IMR-90 (cell line): ENCODE results near the gene AKR1C2. TPM values are rescaled to one million over a fixed set of nuclear protein-coding genes. Genes with fewer than 3 reads are reported as not detected.
"Not testable (repeated sequence)": the region's sequence is repeated elsewhere in the genome, so short reads cannot be mapped to it uniquely, and the experiment has no call there.

Experiments
- ATAC-seq: fragments of 200-7000 bp; cut with Tn5 transposase; 2 replicates; pipeline ENCODE4 v1.9.1; 2020; ENCODE audit warnings: low read depth, mild to moderate bottlenecking, moderate library complexity
- BruUV-seq: library from RNA; stranded (reverse); fragments of 400-500 nt; replicated peaks from 2 replicates; lab custom pipeline; 2021; lab: Mats Ljungman, UMichigan
- CTCF ChIA-PET: fragments of 300-600 bp; formaldehyde crosslinking; extraction: SDS; loops from one replicate; lab custom pipeline; 2021; ENCODE audit warnings: antibody characterized with exemption; lab: Yijun Ruan, JAX
- POLR2A ChIA-PET: fragments of 300-600 bp; sonication (Branson Sonifier 250); formaldehyde crosslinking; loops from one replicate; lab custom pipeline; 2022; ENCODE audit warnings: antibody characterized with exemption; ENCODE audit not compliant: unreplicated experiment; lab: Charles Lee
- DNase-seq: peaks from one replicate; pipeline ENCODE4 v3.0.0; 2013
- H2AFZ ChIP-seq: replicated peaks from 2 replicates; pipeline ENCODE3; 2013; ENCODE audit warnings: low read length, mild to moderate bottlenecking; ENCODE audit not compliant: poor library complexity
- H2AK5ac ChIP-seq: 2 replicates; pipeline ENCODE4 v1.6.1; 2013; ENCODE audit warnings: low read depth, low read length, inconsistent platforms
- H2AK9ac ChIP-seq: replicated peaks from 2 replicates; pipeline ENCODE3; 2013; ENCODE audit warnings: mild to moderate bottlenecking, low read depth, low read length, moderate library complexity; ENCODE audit not compliant: poor library complexity
- H2BK120ac ChIP-seq: 2 replicates; pipeline ENCODE4 v1.6.1; 2013; ENCODE audit warnings: low read depth, low read length, inconsistent platforms
- H2BK15ac ChIP-seq: 3 replicates; pipeline ENCODE4 v1.6.1; 2013; ENCODE audit warnings: low read depth, low read length, inconsistent platforms
- H2BK20ac ChIP-seq: 2 replicates; pipeline ENCODE4 v1.6.1; 2013; ENCODE audit warnings: low read depth, mild to moderate bottlenecking, inconsistent platforms, low read length, moderate library complexity
- H2BK5ac ChIP-seq: 2 replicates; pipeline ENCODE4 v1.6.1; 2013; ENCODE audit warnings: mild to moderate bottlenecking, low read depth, low read length, inconsistent platforms; ENCODE audit not compliant: poor library complexity, severe bottlenecking
- H3K14ac ChIP-seq: replicated peaks from 2 replicates; pipeline ENCODE4 v1.6.1; 2013; ENCODE audit warnings: low read depth, low read length, inconsistent platforms
- H3K18ac ChIP-seq: 2 replicates; pipeline ENCODE4 v1.6.1; 2013; ENCODE audit warnings: low read depth, low read length, control low read depth
- H3K23ac ChIP-seq: 2 replicates; pipeline ENCODE4 v1.6.1; 2013; ENCODE audit warnings: low read depth, low read length, inconsistent platforms
- H3K27ac ChIP-seq: 2 replicates; pipeline ENCODE4 v1.5.1; 2013; ENCODE audit warnings: mild to moderate bottlenecking, control low read depth, low read length; ENCODE audit not compliant: insufficient read depth
- H3K27me3 ChIP-seq: 2 replicates; pipeline ENCODE4 v1.6.1; 2013; ENCODE audit warnings: low read length; ENCODE audit not compliant: control insufficient read depth, insufficient read depth
- H3K36me3 ChIP-seq: 2 replicates; pipeline ENCODE4 v1.6.1; 2013; ENCODE audit warnings: low read length, mixed read lengths; ENCODE audit not compliant: control insufficient read depth, insufficient read depth
- H3K4ac ChIP-seq: 2 replicates; pipeline ENCODE4 v1.6.1; 2013; ENCODE audit warnings: low read depth, low read length, inconsistent platforms
- H3K4me1 ChIP-seq: 2 replicates; pipeline ENCODE4 v1.6.1; 2013; ENCODE audit warnings: low read length, mixed read lengths; ENCODE audit not compliant: control insufficient read depth, insufficient read depth
- H3K4me2 ChIP-seq: 2 replicates; pipeline ENCODE4 v1.6.1; 2013; ENCODE audit warnings: low read depth, mild to moderate bottlenecking, control low read depth, low read length, moderate library complexity
- H3K4me3 ChIP-seq: 2 replicates; pipeline ENCODE4 v1.5.1; 2013; ENCODE audit warnings: low read depth, mild to moderate bottlenecking, control low read depth, low read length, moderate library complexity; ENCODE audit not compliant: insufficient read depth
- H3K56ac ChIP-seq: 2 replicates; pipeline ENCODE4 v1.6.1; 2013; ENCODE audit warnings: low read length, inconsistent platforms; ENCODE audit not compliant: insufficient read depth; ENCODE audit errors: extremely low read depth
- H3K79me1 ChIP-seq, 2 experiments: 2 replicates each; pipeline ENCODE4 v1.6.1; 2013; ENCODE audit warnings: low read length in 2 of 2, inconsistent platforms in 1 of 2, low read depth in 1 of 2
- H3K9ac ChIP-seq: 2 replicates; pipeline ENCODE4 v1.6.1; 2013; ENCODE audit warnings: low read depth, low read length, control low read depth
- H3K9me1 ChIP-seq: 2 replicates; pipeline ENCODE4 v1.6.1; 2013; ENCODE audit warnings: low read length, inconsistent platforms; ENCODE audit not compliant: insufficient read depth
- H3K9me3 ChIP-seq: 2 replicates; pipeline ENCODE4 v1.6.1; 2013; ENCODE audit warnings: low read length; ENCODE audit not compliant: control insufficient read depth, insufficient read depth
- H4K20me1 ChIP-seq: 2 replicates; pipeline ENCODE4 v1.6.1; 2013; ENCODE audit warnings: low read length, inconsistent platforms; ENCODE audit not compliant: insufficient read depth
- H4K5ac ChIP-seq: 2 replicates; pipeline ENCODE4 v1.6.1; 2013; ENCODE audit warnings: mild to moderate bottlenecking, low read depth, low read length, control low read depth
- H4K8ac ChIP-seq, 2 experiments: 2 replicates each; pipeline ENCODE4 v1.6.1; 2013; ENCODE audit warnings: low read depth in 2 of 2, low read length in 2 of 2, control low read depth in 1 of 2, inconsistent platforms in 1 of 2
- H4K91ac ChIP-seq: 2 replicates; pipeline ENCODE4 v1.6.1; 2013; ENCODE audit warnings: low read depth, low read length, inconsistent platforms; ENCODE audit not compliant: insufficient read depth
- CEBPB ChIP-seq: IDR thresholded peaks from 2 replicates; pipeline ENCODE4 v1.6.1; 2012; ENCODE audit warnings: low read depth, low read length, improper control_type of control experiment
- WGBS, 2 experiments: methylation state at CpG; one replicate each; pipeline versions ENCODE4 v1.1.5 to v1.1.7; 2013; ENCODE audit warnings: missing lambda C conversion rate in 2 of 2; ENCODE audit not compliant: insufficient read length in 1 of 2; ENCODE audit errors: extremely low coverage in 2 of 2; 5-methylcytosine and 5-hydroxymethylcytosine counted together
- dilution Hi-C: fragments of 300-500 bp; cut with HindIII; formaldehyde crosslinking; loops from one replicate; pipeline ENCODE4 v1.14.3; 2018; ENCODE audit warnings: low sequenced_read_pairs; ENCODE audit not compliant: unreplicated experiment
- in situ Hi-C: fragments of 300-500 bp; cut with MboI; formaldehyde crosslinking; loops from 3 replicates; pipeline ENCODE4 v1.14.3; 2019; ENCODE audit warnings: low sequenced_read_pairs, inconsistent platforms, mixed read lengths
- intact Hi-C: fragments of 100-400 bp; cut with micrococcal nuclease; formaldehyde crosslinking; loops from 2 replicates; pipeline ENCODE4 v1.10.0; 2022
- polyA plus RNA-seq, 3 experiments: library from polyadenylated mRNA; depleted of rRNA; stranded (reverse); fragments of >200 nt; gene quantifications; 2 replicates each; pipeline ENCODE4 v1.2.3, GENCODE V29; 2012; ENCODE audit warnings: low replicate concordance in 1 of 3
- total RNA-seq: library from RNA; depleted of rRNA; stranded (reverse); fragments of >200 nt; gene quantifications from 2 replicates; pipeline ENCODE4 v1.2.3, GENCODE V29; 2012

AKR1C2 gene
- total and polyA plus RNA-seq, 2 of the 4 experiments (the other 2 are of a cell fraction), result 0.36 to 1.0 TPM

GRCh38 chr10:5008857-5009548 lies 5.3 kb upstream of the AKR1C2 start:
- H4K91ac ChIP-seq, H2AK5ac ChIP-seq, H3K36me3 ChIP-seq, H2AK9ac ChIP-seq, DNase-seq, H3K9me3 ChIP-seq, POLR2A ChIA-PET, H3K9ac ChIP-seq, CTCF ChIA-PET, intact Hi-C loops, ATAC-seq, H3K14ac ChIP-seq, H3K4me1 ChIP-seq, H3K18ac ChIP-seq, H3K4ac ChIP-seq, H3K23ac ChIP-seq, H3K27me3 ChIP-seq, in situ Hi-C loops, H4K8ac ChIP-seq, H3K9me1 ChIP-seq, H3K79me1 ChIP-seq, BruUV-seq, H4K20me1 ChIP-seq, H2BK5ac ChIP-seq, H2AFZ ChIP-seq, H2BK120ac ChIP-seq, H3K4me3 ChIP-seq, H3K56ac ChIP-seq, H2BK15ac ChIP-seq, H4K5ac ChIP-seq, H2BK20ac ChIP-seq, H3K4me2 ChIP-seq, H3K27ac ChIP-seq, dilution Hi-C loops: not testable (repeated sequence)
- WGBS, 2 experiments, result 46% methylated on average over 2 of the region's 4 CpGs; no CpG with 5 or more reads in 1 of the 2 experiments
- TF ChIP-seq CEBPB, result peak; percentile 33; the same call in 1 of the 2 replicates

- H2AFZ ChIP-seq, dilution Hi-C loops, H3K9me1 ChIP-seq, H3K9me3 ChIP-seq, H3K27ac ChIP-seq, H3K4ac ChIP-seq, POLR2A ChIA-PET, H3K79me1 ChIP-seq, H2AK9ac ChIP-seq, in situ Hi-C loops, H3K36me3 ChIP-seq, H3K4me2 ChIP-seq, H3K4me3 ChIP-seq, H3K23ac ChIP-seq, DNase-seq, CTCF ChIA-PET, H4K5ac ChIP-seq, H3K4me1 ChIP-seq, H2AK5ac ChIP-seq, H4K91ac ChIP-seq, H4K20me1 ChIP-seq, H4K8ac ChIP-seq, H3K18ac ChIP-seq, H3K56ac ChIP-seq, H2BK20ac ChIP-seq, H3K14ac ChIP-seq, intact Hi-C loops, H3K27me3 ChIP-seq, BruUV-seq, H2BK120ac ChIP-seq, H2BK5ac ChIP-seq, H3K9ac ChIP-seq, H2BK15ac ChIP-seq, ATAC-seq: not testable (repeated sequence)
These were observed 844 bp upstream of the AKR1C2 start for GRCh38 chr10:5004501-5004900.
